Heart left ventricle (tissue), 13 donors: ENCODE data around the gene GPC2.
"Not testable (repeated sequence)": the region's sequence is repeated elsewhere in the genome, so short reads cannot be mapped to it uniquely, and the experiment has no call there.

ENCODE experiments used
- POLR2A ChIP-seq, 2 donors: fragments of 450-650 bp; IDR thresholded peaks; one replicate each; pipeline ENCODE4 v1.6.1; 2017; ENCODE audit warnings: antibody characterized with exemption in 2 of 2, mild to moderate bottlenecking in 2 of 2, moderate library complexity in 2 of 2
- TF ChIP-seq, protein P1 (sequence below), 12 donors: fragments of 200-600 bp; sonication (generic) in 4 of 12; IDR thresholded peaks; one replicate each; pipeline versions ENCODE4 v1.5.0 to v1.8.0; 2018 to 2022; ENCODE audit warnings: antibody characterized with exemption in 12 of 12, mild to moderate bottlenecking in 5 of 12
- donor health status: ischemic (EF 13 %, LVEDD 7.1; RV severe dilation, severe dysfunction).
- donor health status: DM: no; HTN: yes; CAD: no.
- donor health status: DM: no; HTN: no; CAD: no.
- donor health status: ischemic (EF 25% LVEDD 6.9; RV normal size, moderate dysfunction).
- donor health status: ischemic (EF 25% LVEDD 5.7; RV mildly dilated, moderate dysfunction).
- donor health status: ischemic (EF 35%, LVEDD 5.7; RV mildly dilated, moderate dysfunction).
- donor health status: nonischemic (EF 11% LVEDD 7.7; RV severe dilation, severe dysfunction).
- donor health status: DM: yes; HTN: yes; CAD: no.
- donor health status: PGD.
- donor health status: ischemic (EF 29% LVEDD 5.4; RV normal size, mild dysfunction).
- donor health status: nonischemic (EF 23%, LVEDD 6.1; RV moderate dilation, normal function).

- TF ChIP-seq, protein P1, sequence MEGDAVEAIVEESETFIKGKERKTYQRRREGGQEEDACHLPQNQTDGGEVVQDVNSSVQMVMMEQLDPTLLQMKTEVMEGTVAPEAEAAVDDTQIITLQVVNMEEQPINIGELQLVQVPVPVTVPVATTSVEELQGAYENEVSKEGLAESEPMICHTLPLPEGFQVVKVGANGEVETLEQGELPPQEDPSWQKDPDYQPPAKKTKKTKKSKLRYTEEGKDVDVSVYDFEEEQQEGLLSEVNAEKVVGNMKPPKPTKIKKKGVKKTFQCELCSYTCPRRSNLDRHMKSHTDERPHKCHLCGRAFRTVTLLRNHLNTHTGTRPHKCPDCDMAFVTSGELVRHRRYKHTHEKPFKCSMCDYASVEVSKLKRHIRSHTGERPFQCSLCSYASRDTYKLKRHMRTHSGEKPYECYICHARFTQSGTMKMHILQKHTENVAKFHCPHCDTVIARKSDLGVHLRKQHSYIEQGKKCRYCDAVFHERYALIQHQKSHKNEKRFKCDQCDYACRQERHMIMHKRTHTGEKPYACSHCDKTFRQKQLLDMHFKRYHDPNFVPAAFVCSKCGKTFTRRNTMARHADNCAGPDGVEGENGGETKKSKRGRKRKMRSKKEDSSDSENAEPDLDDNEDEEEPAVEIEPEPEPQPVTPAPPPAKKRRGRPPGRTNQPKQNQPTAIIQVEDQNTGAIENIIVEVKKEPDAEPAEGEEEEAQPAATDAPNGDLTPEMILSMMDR (IDR thresholded peaks at IDR 0.05): not testable (repeated sequence)
- not testable (repeated sequence) for TF ChIP-seq POLR2A (IDR thresholded peaks at IDR 0.05)
Measured at GRCh38 chr7:100195901-100196322, 18.7 kb upstream of the GPC2 start.
